Measurements from ENCODE around the gene AHCYL2. TPM values are rescaled to one million over a fixed set of nuclear protein-coding genes. Genes with fewer than 3 reads are reported as not detected.

AHCYL2 gene
- total and polyA plus RNA-seq, 2 of the 8 experiments (the other 6 are each of a cell fraction or from before 2014, with no cell fraction given), result 20.7 to 25.4 TPM

DNA sequence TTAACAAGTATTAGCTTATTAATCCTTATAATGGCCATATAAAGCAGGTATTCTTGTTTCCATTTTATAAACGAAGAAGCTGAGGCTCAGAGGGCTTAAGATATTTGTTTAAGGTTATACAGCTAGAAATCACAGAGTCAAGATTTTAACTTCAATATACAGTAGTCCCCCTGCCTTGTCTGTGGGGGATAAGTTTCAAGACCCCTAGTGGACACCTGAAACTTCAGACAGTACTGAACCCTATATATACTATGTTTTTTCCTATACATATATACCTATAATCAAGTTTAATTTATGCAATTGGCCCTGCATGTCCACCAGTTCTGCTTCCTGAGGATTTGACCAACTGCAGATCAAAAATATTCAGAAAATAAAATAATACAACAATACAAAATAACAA lies 165.0 kb downstream of the AHCYL2 start (continued):
- no peak for TF ChIP-seq CHD7 (IDR thresholded peaks at IDR 0.05; ENCODE audit: insufficient replicate concordance, low read length)
- TF ChIP-seq SIN3A (conservative IDR thresholded peaks at IDR 0.05 in 1 of 2, IDR thresholded peaks at IDR 0.05 in 1 of 2; ENCODE audit: low read depth in 1 of 2, low read length in 2 of 2), result no peak
- TF ChIP-seq RXRA (IDR thresholded peaks at IDR 0.05; ENCODE audit: insufficient read depth, low read depth, low read length), result no peak
- TF ChIP-seq EZH2 (IDR thresholded peaks at IDR 0.05; ENCODE audit: low read depth, low read length, severe bottlenecking), result no peak
- TF ChIP-seq FOSL1 (IDR thresholded peaks at IDR 0.05; ENCODE audit: insufficient read depth, low read depth, low read length), result no peak
- no peak for TF ChIP-seq RFX5 (IDR thresholded peaks at IDR 0.05; ENCODE audit: borderline replicate concordance, low read depth, low read length)
- TF ChIP-seq NRF1 (IDR thresholded peaks at IDR 0.05; ENCODE audit: low read depth, low read length), result no peak
- no peak for TF ChIP-seq POU5F1 (IDR thresholded peaks at IDR 0.05; ENCODE audit: low read depth, low read length)
- TF ChIP-seq TAF7 (optimal IDR thresholded peaks at IDR 0.05; ENCODE audit: borderline replicate concordance, low read depth, low read length), result no peak
- TF ChIP-seq RBBP5 (IDR thresholded peaks at IDR 0.05; ENCODE audit: borderline replicate concordance, low read depth, low read length), result no peak
- no peak for TF ChIP-seq BRCA1 (IDR thresholded peaks at IDR 0.05; ENCODE audit: low read depth, low read length)
- TF ChIP-seq JUN (IDR thresholded peaks at IDR 0.05; ENCODE audit: low read depth, low read length), result no peak
